Cardiac fibroblast (primary cell): ENCODE data around the gene TSPAN33.
"Not testable (repeated sequence)": the region's sequence is repeated elsewhere in the genome, so short reads cannot be mapped to it uniquely, and the experiment has no call there.

Experiments
- DNase-seq, 2 donors: peaks; one replicate each; pipeline versions ENCODE4 v3.0.0 to v3.0.0-alpha.2; 2010; ENCODE audit warnings: low read depth in 2 of 2
- H3K4me3 ChIP-seq, 2 donors: replicated peaks in 1 of 2; 1 replicate in 1 of 2; 2 replicates in 1 of 2; pipeline ENCODE4 v1.5.1; 2011; ENCODE audit warnings: low read depth in 2 of 2, low read length in 2 of 2, mild to moderate bottlenecking in 2 of 2, moderate library complexity in 1 of 2
- TF ChIP-seq, protein P1 (sequence below): IDR thresholded peaks from one replicate; pipeline ENCODE4 v1.5.1; 2011; ENCODE audit warnings: low read depth, mild to moderate bottlenecking, low read length, inconsistent platforms

The TSPAN33 gene

DNA sequence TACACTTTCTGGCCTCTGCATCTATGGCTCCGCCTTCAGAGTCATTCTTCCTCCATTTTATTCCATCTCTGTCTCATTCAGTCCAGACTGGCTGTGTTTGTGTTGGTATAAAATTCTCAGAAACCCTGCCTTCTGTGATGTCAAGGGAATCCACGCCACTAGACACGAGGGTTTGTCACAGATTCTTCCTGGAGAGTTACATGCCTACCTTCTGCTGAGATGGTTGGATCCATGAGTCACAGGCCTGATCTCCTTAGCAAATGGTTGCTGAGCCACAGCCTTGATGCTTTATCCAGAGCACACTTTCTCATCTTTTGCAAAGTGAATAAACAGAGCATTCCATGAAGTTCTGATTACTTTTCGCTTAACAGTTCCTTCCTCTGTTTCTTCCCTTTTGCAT, 35.9 kb upstream of the TSPAN33 start:
- no peak overlapping the region for H3K4me3 ChIP-seq
- TF ChIP-seq, protein P1, sequence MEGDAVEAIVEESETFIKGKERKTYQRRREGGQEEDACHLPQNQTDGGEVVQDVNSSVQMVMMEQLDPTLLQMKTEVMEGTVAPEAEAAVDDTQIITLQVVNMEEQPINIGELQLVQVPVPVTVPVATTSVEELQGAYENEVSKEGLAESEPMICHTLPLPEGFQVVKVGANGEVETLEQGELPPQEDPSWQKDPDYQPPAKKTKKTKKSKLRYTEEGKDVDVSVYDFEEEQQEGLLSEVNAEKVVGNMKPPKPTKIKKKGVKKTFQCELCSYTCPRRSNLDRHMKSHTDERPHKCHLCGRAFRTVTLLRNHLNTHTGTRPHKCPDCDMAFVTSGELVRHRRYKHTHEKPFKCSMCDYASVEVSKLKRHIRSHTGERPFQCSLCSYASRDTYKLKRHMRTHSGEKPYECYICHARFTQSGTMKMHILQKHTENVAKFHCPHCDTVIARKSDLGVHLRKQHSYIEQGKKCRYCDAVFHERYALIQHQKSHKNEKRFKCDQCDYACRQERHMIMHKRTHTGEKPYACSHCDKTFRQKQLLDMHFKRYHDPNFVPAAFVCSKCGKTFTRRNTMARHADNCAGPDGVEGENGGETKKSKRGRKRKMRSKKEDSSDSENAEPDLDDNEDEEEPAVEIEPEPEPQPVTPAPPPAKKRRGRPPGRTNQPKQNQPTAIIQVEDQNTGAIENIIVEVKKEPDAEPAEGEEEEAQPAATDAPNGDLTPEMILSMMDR = no peak
- no peak for DNase-seq

GRCh38 chr7:129110258-129110981, 34.1 kb upstream of the TSPAN33 start:
- no peak overlapping the region for H3K4me3 ChIP-seq
- peak in 1 of 2 donors; percentile 10 for DNase-seq
- TF ChIP-seq, protein P1 = no peak

- TF ChIP-seq, protein P1 = no peak
- DNase-seq = no peak
- no peak overlapping the region for H3K4me3 ChIP-seq
Measured at GRCh38 chr7:129110982-129111376, 33.5 kb upstream of the TSPAN33 start.

DNA sequence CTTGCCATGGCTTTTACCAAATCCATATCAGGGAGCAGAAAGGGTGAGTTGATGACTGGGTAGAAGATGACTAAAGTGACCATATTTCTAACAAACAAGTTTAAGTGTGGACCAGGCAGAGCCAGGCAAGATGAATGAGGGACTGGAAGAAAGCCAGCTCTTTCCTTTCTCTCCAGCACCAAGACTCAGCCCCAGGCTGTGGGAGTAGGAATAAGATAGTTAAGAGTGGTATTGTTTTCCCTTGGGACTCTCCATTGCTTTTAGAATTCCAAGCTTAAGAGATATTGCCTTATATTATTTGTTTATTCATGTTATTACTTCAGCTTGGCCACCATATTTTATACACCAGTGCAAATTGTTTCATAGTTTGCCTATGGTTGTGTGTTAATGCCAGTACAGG, 28.8 kb upstream of the TSPAN33 start:
- no peak for DNase-seq
- TF ChIP-seq, protein P1 = no peak
- H3K4me3 ChIP-seq = no peak overlapping the region

GRCh38 chr7:129118182-129118581, 26.3 kb upstream of the TSPAN33 start:
- no peak overlapping the region for H3K4me3 ChIP-seq
- TF ChIP-seq, protein P1 = no peak
- DNase-seq = no peak

DNA sequence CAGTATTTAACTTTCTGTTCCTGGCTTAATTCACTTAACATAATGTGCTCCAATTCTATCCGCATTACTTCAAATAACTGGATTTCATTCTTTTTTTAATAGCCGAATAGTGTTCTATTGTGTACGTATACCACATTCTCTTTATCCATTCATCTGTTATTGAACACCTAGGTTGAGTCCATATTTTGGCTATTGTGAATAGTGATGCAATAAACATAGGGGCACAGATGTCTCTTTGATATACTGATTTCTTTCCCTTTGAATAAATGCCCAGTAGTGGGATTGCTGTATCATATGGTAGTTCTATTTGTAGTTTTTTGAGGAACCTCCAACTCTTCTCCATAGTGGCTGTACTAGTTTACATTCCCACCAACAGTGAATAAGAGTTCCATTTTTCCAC, 25.5 kb upstream of the TSPAN33 start:
- DNase-seq = no peak
- H3K4me3 ChIP-seq = no peak overlapping the region
- TF ChIP-seq, protein P1 = no peak

- H3K4me3 ChIP-seq, DNase-seq: not testable (repeated sequence)
Measured at GRCh38 chr7:129121501-129122077, 22.9 kb upstream of the TSPAN33 start.
